Colonic mucosa (tissue), 4 donors: ENCODE measurements around the gene KEL. TPM values are rescaled to one million over a fixed set of nuclear protein-coding genes. Genes with fewer than 3 reads are reported as not detected.

Source experiments
- DNase-seq: peaks from one replicate; pipeline ENCODE4 v3.0.0-alpha.2; 2020
- H3K27ac ChIP-seq: fragments of 200-600 bp; one replicate; pipeline ENCODE4 v1.8.0; 2021
- H3K27me3 ChIP-seq: fragments of 200-600 bp; one replicate; pipeline ENCODE4 v1.8.0; 2021
- H3K36me3 ChIP-seq: fragments of 200-600 bp; one replicate; pipeline ENCODE4 v1.8.0; 2021
- H3K4me1 ChIP-seq: fragments of 200-600 bp; one replicate; pipeline ENCODE4 v1.8.0; 2021; ENCODE audit warnings: mild to moderate bottlenecking
- H3K4me3 ChIP-seq: fragments of 200-600 bp; one replicate; pipeline ENCODE4 v1.8.0; 2021
- H3K9ac ChIP-seq, 2 donors: one replicate each; pipeline ENCODE4 v1.7.0; 2013; ENCODE audit warnings: control low read depth in 2 of 2, low read depth in 2 of 2, low read length in 2 of 2
- H3K9me3 ChIP-seq: fragments of 200-600 bp; one replicate; pipeline ENCODE4 v1.8.0; 2021
- CTCF ChIP-seq: fragments of 200-600 bp; IDR thresholded peaks from one replicate; pipeline ENCODE4 v1.8.0; 2022; ENCODE audit warnings: antibody characterized with exemption, mild to moderate bottlenecking
- intact Hi-C: fragments of 100-400 bp; cut with DNase I; formaldehyde crosslinking; loops from one replicate; pipeline ENCODE4 v1.14.1; 2022
- total RNA-seq, 2 donors: library from RNA; stranded (reverse); fragmentation: NEBNext Ultra II Directional in 1 of 2; extraction: Animal tissue kit (Norgen Biotek cat#: 25700) in 1 of 2; gene quantifications; one replicate each; pipeline ENCODE4 v1.2.1, GENCODE V29; 2021
- donor health status: healthy.
- donor health status: DM: no; HTN: no; CAD: no.
- donor health status: DM: no; HTN: no; CAD: no.

Gene KEL
- total RNA-seq, 2 donors from 2014 or later: 0.77 TPM; not detected in 1

- Histone ChIP-seq H3K9me3 (no peaks in the 10 kb centered on the region), H3K27ac (no peak overlapping the region), H3K4me1 (no peaks in the 10 kb centered on the region), H3K27me3 (no peaks in the 10 kb centered on the region), H3K36me3 (no peaks in the 10 kb centered on the region), H3K4me3 (peak overlapping the region; percentile 8), H3K9ac (no peak overlapping the region)
- intact Hi-C loops: loop anchor here (5.0 kb wide), 1 partner anchor 121 kb away; no protein-coding TSS in a partner anchor
- TF ChIP-seq CTCF: no peak
- peak; percentile 34 for DNase-seq
These were observed 40.7 kb upstream of the KEL start for GRCh38 chr7:143002898-143003297.

DNA sequence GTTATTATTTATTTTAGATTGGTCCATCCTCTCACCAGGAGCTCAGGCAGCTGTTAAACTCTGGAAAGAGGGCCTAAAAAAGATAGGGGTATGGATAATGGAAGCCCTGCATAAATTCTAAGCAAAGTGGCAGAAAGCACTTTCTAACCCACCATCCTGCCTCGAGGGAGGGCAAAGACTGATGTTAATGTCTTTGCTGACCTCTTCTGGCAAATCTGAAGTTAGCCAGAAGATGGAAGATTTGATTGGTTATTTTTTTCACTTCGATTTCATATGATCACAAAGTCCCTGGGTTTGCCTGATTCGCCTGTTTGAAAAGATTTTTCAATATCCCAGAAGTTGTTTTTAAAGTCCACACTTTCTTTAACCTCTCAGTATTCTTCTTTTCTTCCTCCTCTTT, 39.9 kb upstream of the KEL start:
- Histone ChIP-seq H3K27me3 (no peaks in the 10 kb centered on the region), H3K27ac (no peak overlapping the region), H3K36me3 (no peaks in the 10 kb centered on the region), H3K9me3 (no peaks in the 10 kb centered on the region), H3K4me1 (no peaks in the 10 kb centered on the region), H3K9ac (no peak overlapping the region), H3K4me3 (no peak overlapping the region)
- intact Hi-C loops: loop anchor here (5.0 kb wide), 1 partner anchor 120 kb away; no protein-coding TSS in a partner anchor
- no peak for TF ChIP-seq CTCF
- DNase-seq: no peak

- no peak overlapping the region for H3K9ac ChIP-seq
- no peak overlapping the region for H3K27ac ChIP-seq
- TF ChIP-seq CTCF: no peak
- H3K9me3 ChIP-seq: no peaks in the 10 kb centered on the region
- H3K36me3 ChIP-seq: no peaks in the 10 kb centered on the region
- no peaks in the 10 kb centered on the region for H3K4me1 ChIP-seq
- DNase-seq: no peak
- H3K27me3 ChIP-seq: no peaks in the 10 kb centered on the region
- intact Hi-C loops: loop anchor here (5.0 kb wide), 1 partner anchor 118 kb away; no protein-coding TSS in a partner anchor
- no peak overlapping the region for H3K4me3 ChIP-seq
These were observed 38.5 kb upstream of the KEL start for GRCh38 chr7:143000648-143001047.

DNA sequence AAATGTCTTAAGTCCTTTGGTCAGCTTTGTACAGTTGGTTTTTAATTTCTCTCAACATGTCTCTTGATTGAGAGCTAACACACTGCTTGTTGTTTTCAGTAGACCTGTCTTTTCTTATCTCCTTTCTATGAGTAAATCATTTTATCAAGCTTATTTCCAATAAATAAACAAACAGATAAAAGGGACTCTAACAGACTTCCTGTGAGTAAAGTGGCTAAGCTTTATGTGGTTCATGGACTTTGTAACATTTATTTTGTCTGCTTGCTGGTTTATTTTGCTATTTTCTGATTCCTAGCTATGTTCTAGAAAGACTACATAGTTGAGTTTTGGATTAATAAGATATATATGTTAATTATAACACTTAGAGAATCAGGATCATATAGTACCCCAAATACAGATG, 37.6 kb upstream of the KEL start:
- TF ChIP-seq CTCF: no peak
- H3K9me3 ChIP-seq: no peaks in the 10 kb centered on the region
- no peak for DNase-seq
- no peak overlapping the region for H3K4me3 ChIP-seq
- no peaks in the 10 kb centered on the region for H3K36me3 ChIP-seq
- intact Hi-C loops: loop anchor here (5.0 kb wide), 1 partner anchor 117 kb away; no protein-coding TSS in a partner anchor
- no peak overlapping the region for H3K27ac ChIP-seq
- no peak overlapping the region for H3K9ac ChIP-seq
- no peaks in the 10 kb centered on the region for H3K4me1 ChIP-seq
- H3K27me3 ChIP-seq: no peaks in the 10 kb centered on the region

DNA sequence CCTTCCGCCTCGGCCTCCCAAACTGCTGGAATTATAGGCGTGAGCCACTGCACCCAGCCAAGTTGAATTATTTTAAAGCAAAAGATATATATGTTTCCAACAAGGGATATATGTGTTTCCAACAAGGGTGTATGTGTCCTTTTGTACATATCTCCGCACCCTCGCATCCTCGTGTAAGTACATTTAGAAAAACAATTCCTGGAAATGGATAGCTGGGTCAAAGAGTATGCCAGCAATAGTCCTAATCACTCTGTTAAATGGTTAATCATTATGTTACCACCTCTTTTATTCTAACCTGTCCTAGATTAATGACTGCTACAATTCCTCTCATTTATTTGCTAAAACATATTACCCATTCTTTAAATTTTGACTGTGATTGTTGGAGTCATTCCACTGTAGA, 36.8 kb upstream of the KEL start:
- no peak overlapping the region for H3K27ac ChIP-seq
- intact Hi-C loops: no loop called here
- H3K4me3 ChIP-seq: no peak overlapping the region
- no peaks in the 10 kb centered on the region for H3K36me3 ChIP-seq
- DNase-seq: no peak
- no peak for TF ChIP-seq CTCF
- no peaks in the 10 kb centered on the region for H3K27me3 ChIP-seq
- H3K4me1 ChIP-seq: no peaks in the 10 kb centered on the region
- no peaks in the 10 kb centered on the region for H3K9me3 ChIP-seq
- H3K9ac ChIP-seq: no peak overlapping the region
